HEK293 (cell line): ENCODE results near the gene APOBEC3B.

Experiments used
- YY1 ChIP-seq: fragments of 450-650 bp; formaldehyde crosslinking; IDR thresholded peaks from 2 replicates; pipeline ENCODE4 v1.5.1; 2018; ENCODE audit warnings: missing biosample characterization, missing genetic modification characterization
- ZNF416 ChIP-seq: fragments of 450-650 bp; formaldehyde crosslinking; IDR thresholded peaks from 2 replicates; pipeline ENCODE4 v1.5.1; 2016; ENCODE audit warnings: missing biosample characterization, missing genetic modification characterization
- ZNF707 ChIP-seq: fragments of 450-650 bp; formaldehyde crosslinking; IDR thresholded peaks from 2 replicates; pipeline ENCODE4 v1.5.1; 2016; ENCODE audit warnings: missing biosample characterization, missing genetic modification characterization
- TF ChIP-seq, protein P1 (sequence below): fragments of 450-650 bp; IDR thresholded peaks from 2 replicates; pipeline ENCODE4 v1.5.1; 2018; ENCODE audit warnings: missing biosample characterization, mild to moderate bottlenecking, missing genetic modification characterization
- TF ChIP-seq, protein P2 (sequence below): fragments of 450-650 bp; formaldehyde crosslinking; conservative IDR thresholded peaks from 2 replicates; pipeline ENCODE4 v1.5.1; 2016; ENCODE audit warnings: low read depth, missing biosample characterization, missing genetic modification characterization
- TF ChIP-seq, protein P3 (sequence below): fragments of 450-650 bp; formaldehyde crosslinking; IDR thresholded peaks from 2 replicates; pipeline ENCODE4 v1.5.1; 2016; ENCODE audit warnings: missing biosample characterization, missing genetic modification characterization
- TF ChIP-seq, protein P4 (sequence below): fragments of 450-650 bp; formaldehyde crosslinking; IDR thresholded peaks from 2 replicates; pipeline ENCODE4 v1.5.1; 2016; ENCODE audit warnings: missing biosample characterization, missing genetic modification characterization, low read depth
- TF ChIP-seq, protein P5 (sequence below): fragments of 450-650 bp; formaldehyde crosslinking; IDR thresholded peaks from 2 replicates; pipeline ENCODE4 v1.5.1; 2016; ENCODE audit warnings: missing biosample characterization, missing genetic modification characterization, low read depth
- TF ChIP-seq, protein P6 (sequence below): fragments of 450-650 bp; formaldehyde crosslinking; IDR thresholded peaks from 2 replicates; pipeline ENCODE4 v1.5.1; 2016; ENCODE audit warnings: missing biosample characterization, missing genetic modification characterization
- TF ChIP-seq, protein P7 (sequence below): fragments of 450-650 bp; formaldehyde crosslinking; IDR thresholded peaks from 2 replicates; pipeline ENCODE4 v1.5.1; 2016; ENCODE audit warnings: missing biosample characterization, missing genetic modification characterization

DNA sequence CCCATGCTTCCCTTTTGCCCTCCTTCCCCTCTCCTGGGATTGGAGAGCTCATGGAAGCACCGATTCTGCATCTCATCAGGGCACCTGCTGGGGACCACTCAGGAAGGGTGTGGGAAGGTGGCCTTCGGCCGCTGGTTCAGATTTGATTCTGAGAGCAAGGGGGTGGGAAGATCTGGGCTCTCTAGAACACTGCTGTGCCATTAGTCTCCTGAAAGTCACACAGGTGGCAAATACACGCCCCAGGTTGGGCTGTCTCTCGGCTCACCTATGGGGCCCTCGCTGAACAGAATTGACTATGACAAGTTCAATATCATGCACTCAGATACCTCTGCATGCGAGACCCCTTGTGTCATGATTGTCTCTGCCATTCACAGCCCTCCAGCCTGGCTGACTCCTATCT is 37.5 kb upstream of the APOBEC3B start:
- TF ChIP-seq YY1 (no peak), ZNF707 (tag by site-specific recombination) (no peak), ZNF416 (no peak)
- TF ChIP-seq, protein P1, sequence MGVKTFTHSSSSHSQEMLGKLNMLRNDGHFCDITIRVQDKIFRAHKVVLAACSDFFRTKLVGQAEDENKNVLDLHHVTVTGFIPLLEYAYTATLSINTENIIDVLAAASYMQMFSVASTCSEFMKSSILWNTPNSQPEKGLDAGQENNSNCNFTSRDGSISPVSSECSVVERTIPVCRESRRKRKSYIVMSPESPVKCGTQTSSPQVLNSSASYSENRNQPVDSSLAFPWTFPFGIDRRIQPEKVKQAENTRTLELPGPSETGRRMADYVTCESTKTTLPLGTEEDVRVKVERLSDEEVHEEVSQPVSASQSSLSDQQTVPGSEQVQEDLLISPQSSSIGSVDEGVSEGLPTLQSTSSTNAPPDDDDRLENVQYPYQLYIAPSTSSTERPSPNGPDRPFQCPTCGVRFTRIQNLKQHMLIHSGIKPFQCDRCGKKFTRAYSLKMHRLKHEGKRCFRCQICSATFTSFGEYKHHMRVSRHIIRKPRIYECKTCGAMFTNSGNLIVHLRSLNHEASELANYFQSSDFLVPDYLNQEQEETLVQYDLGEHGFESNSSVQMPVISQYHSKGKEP (tag by site-specific recombination), result no peak
- TF ChIP-seq, protein P2, sequence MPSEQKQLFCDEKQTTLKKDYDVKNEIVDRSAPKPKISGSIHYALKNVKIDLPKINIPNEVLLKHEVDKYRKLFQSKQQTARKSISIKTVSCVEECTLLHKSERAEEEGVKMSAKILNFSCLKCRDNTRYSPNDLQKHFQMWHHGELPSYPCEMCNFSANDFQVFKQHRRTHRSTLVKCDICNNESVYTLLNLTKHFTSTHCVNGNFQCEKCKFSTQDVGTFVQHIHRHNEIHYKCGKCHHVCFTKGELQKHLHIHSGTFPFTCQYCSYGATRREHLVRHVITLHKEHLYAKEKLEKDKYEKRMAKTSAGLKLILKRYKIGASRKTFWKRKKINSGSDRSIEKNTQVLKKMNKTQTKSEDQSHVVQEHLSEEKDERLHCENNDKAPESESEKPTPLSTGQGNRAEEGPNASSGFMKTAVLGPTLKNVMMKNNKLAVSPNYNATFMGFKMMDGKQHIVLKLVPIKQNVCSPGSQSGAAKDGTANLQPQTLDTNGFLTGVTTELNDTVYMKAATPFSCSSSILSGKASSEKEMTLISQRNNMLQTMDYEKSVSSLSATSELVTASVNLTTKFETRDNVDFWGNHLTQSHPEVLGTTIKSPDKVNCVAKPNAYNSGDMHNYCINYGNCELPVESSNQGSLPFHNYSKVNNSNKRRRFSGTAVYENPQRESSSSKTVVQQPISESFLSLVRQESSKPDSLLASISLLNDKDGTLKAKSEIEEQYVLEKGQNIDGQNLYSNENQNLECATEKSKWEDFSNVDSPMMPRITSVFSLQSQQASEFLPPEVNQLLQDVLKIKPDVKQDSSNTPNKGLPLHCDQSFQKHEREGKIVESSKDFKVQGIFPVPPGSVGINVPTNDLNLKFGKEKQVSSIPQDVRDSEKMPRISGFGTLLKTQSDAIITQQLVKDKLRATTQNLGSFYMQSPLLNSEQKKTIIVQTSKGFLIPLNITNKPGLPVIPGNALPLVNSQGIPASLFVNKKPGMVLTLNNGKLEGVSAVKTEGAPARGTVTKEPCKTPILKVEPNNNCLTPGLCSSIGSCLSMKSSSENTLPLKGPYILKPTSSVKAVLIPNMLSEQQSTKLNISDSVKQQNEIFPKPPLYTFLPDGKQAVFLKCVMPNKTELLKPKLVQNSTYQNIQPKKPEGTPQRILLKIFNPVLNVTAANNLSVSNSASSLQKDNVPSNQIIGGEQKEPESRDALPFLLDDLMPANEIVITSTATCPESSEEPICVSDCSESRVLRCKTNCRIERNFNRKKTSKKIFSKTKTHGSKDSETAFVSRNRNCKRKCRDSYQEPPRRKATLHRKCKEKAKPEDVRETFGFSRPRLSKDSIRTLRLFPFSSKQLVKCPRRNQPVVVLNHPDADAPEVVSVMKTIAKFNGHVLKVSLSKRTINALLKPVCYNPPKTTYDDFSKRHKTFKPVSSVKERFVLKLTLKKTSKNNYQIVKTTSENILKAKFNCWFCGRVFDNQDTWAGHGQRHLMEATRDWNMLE, result no peak
- TF ChIP-seq, protein P3, sequence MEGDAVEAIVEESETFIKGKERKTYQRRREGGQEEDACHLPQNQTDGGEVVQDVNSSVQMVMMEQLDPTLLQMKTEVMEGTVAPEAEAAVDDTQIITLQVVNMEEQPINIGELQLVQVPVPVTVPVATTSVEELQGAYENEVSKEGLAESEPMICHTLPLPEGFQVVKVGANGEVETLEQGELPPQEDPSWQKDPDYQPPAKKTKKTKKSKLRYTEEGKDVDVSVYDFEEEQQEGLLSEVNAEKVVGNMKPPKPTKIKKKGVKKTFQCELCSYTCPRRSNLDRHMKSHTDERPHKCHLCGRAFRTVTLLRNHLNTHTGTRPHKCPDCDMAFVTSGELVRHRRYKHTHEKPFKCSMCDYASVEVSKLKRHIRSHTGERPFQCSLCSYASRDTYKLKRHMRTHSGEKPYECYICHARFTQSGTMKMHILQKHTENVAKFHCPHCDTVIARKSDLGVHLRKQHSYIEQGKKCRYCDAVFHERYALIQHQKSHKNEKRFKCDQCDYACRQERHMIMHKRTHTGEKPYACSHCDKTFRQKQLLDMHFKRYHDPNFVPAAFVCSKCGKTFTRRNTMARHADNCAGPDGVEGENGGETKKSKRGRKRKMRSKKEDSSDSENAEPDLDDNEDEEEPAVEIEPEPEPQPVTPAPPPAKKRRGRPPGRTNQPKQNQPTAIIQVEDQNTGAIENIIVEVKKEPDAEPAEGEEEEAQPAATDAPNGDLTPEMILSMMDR (tag by site-specific recombination), result no peak
- TF ChIP-seq, protein P4, sequence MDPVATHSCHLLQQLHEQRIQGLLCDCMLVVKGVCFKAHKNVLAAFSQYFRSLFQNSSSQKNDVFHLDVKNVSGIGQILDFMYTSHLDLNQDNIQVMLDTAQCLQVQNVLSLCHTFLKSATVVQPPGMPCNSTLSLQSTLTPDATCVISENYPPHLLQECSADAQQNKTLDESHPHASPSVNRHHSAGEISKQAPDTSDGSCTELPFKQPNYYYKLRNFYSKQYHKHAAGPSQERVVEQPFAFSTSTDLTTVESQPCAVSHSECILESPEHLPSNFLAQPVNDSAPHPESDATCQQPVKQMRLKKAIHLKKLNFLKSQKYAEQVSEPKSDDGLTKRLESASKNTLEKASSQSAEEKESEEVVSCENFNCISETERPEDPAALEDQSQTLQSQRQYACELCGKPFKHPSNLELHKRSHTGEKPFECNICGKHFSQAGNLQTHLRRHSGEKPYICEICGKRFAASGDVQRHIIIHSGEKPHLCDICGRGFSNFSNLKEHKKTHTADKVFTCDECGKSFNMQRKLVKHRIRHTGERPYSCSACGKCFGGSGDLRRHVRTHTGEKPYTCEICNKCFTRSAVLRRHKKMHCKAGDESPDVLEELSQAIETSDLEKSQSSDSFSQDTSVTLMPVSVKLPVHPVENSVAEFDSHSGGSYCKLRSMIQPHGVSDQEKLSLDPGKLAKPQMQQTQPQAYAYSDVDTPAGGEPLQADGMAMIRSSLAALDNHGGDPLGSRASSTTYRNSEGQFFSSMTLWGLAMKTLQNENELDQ (tag by site-specific recombination), result no peak
- TF ChIP-seq, protein P5, sequence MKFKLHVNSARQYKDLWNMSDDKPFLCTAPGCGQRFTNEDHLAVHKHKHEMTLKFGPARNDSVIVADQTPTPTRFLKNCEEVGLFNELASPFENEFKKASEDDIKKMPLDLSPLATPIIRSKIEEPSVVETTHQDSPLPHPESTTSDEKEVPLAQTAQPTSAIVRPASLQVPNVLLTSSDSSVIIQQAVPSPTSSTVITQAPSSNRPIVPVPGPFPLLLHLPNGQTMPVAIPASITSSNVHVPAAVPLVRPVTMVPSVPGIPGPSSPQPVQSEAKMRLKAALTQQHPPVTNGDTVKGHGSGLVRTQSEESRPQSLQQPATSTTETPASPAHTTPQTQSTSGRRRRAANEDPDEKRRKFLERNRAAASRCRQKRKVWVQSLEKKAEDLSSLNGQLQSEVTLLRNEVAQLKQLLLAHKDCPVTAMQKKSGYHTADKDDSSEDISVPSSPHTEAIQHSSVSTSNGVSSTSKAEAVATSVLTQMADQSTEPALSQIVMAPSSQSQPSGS (tag by site-specific recombination), result no peak
- TF ChIP-seq, protein P6, sequence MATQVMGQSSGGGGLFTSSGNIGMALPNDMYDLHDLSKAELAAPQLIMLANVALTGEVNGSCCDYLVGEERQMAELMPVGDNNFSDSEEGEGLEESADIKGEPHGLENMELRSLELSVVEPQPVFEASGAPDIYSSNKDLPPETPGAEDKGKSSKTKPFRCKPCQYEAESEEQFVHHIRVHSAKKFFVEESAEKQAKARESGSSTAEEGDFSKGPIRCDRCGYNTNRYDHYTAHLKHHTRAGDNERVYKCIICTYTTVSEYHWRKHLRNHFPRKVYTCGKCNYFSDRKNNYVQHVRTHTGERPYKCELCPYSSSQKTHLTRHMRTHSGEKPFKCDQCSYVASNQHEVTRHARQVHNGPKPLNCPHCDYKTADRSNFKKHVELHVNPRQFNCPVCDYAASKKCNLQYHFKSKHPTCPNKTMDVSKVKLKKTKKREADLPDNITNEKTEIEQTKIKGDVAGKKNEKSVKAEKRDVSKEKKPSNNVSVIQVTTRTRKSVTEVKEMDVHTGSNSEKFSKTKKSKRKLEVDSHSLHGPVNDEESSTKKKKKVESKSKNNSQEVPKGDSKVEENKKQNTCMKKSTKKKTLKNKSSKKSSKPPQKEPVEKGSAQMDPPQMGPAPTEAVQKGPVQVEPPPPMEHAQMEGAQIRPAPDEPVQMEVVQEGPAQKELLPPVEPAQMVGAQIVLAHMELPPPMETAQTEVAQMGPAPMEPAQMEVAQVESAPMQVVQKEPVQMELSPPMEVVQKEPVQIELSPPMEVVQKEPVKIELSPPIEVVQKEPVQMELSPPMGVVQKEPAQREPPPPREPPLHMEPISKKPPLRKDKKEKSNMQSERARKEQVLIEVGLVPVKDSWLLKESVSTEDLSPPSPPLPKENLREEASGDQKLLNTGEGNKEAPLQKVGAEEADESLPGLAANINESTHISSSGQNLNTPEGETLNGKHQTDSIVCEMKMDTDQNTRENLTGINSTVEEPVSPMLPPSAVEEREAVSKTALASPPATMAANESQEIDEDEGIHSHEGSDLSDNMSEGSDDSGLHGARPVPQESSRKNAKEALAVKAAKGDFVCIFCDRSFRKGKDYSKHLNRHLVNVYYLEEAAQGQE (tag by site-specific recombination), result no peak
- TF ChIP-seq, protein P7, sequence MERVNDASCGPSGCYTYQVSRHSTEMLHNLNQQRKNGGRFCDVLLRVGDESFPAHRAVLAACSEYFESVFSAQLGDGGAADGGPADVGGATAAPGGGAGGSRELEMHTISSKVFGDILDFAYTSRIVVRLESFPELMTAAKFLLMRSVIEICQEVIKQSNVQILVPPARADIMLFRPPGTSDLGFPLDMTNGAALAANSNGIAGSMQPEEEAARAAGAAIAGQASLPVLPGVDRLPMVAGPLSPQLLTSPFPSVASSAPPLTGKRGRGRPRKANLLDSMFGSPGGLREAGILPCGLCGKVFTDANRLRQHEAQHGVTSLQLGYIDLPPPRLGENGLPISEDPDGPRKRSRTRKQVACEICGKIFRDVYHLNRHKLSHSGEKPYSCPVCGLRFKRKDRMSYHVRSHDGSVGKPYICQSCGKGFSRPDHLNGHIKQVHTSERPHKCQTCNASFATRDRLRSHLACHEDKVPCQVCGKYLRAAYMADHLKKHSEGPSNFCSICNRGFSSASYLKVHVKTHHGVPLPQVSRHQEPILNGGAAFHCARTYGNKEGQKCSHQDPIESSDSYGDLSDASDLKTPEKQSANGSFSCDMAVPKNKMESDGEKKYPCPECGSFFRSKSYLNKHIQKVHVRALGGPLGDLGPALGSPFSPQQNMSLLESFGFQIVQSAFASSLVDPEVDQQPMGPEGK (tag by site-specific recombination), result no peak
